Glomerular visceral epithelial cell (primary cell): ENCODE results near the gene HOXD1.

ENCODE experiments used
- DNase-seq: peaks from one replicate; pipeline ENCODE4 v3.0.0-alpha.2; 2016; ENCODE audit errors: extremely low spot score

HOXD1 gene

DNA sequence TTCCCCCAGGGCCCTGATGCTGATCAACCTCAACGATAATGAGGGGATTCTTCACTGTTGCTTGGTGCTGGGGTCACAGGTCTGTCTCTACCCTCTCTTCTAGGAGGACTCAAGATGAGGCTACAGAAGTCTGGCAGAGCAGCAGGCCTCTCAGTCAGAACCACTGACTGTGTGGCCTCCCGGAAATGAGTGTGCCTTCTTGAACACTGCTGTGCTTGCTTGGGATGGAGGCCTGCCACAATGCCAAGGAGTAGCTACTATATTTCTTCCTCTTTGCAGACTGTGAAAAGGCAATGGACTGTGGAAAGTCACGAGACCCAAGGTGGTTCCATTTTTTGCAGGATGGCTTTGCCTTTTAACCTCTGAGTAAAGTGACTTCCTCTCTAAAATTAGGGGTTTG lies 5.8 kb upstream of the HOXD1 start:
- DNase-seq: no peak

DNA sequence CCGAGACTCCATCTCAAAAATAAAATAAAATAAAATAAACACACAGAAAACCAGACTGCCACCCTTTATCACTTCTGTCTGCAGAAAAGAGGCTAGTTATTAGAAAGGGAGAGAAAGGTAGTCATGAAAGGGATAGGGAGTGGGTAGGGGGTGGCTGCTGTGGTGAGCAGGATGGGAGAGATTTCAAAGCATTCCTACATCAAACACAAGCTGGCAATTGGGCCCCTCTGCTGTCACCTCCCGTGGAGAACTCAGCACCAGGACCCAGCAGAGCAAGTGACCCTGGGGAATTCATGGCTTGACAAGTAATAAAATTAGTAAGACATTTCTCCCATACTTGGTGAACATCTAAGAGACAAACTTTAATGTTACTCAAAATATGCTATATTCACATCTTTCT lies 3.7 kb upstream of the HOXD1 start:
- DNase-seq: no peak

DNA sequence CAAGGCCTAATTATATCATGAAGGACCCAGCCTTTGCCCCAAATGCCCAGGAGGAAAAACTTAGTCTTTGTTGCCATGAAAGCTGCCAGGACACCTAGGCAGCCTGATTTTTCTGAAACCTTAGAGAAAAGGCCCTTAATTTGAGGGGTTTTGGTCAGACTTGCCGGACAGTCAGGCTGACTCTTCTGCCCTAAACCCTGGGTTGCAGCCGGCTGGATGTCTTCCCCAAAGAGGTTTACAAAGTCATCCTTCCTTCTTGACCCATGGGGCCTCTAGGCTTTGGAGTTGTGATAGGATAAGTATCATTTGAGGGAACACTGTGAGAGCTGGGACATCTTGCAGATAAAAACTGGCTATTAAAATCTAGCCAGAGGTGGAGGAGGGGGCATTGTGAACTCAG lies 2.4 kb upstream of the HOXD1 start:
- DNase-seq: no peak

DNA sequence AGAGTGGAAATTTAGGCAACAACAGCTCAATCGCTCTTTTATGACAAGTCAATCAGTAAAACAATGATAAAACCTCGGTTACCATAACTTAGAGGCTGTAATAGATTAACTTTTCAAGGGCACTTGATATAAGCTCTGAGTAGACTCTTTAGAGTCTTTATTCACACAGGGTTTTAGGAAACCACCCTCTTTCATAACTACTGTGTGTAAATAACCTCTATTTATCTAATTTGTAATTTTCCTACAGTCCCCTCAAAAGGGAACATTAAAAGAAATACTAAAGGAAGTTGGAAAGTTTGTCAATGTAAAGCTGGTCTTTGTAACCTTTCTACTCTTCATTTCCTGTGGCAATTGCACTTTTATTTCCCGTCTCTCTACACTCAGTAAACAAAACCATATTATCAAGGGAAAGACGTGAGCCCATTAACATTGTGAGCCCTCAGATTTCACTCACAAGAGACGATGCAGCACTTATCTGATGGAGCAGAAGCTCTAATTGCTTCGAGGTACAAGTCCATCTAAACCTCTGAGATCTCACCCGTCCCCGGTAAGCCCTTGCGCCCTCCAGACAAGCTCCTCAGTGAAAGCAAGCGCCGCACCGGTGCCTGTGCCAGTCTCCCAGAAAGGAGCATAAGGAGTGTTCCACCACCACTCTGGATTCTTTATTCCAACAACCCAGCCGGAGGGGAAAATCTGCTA lies 1.1 kb upstream of the HOXD1 start:
- DNase-seq: peak; percentile 38

DNA sequence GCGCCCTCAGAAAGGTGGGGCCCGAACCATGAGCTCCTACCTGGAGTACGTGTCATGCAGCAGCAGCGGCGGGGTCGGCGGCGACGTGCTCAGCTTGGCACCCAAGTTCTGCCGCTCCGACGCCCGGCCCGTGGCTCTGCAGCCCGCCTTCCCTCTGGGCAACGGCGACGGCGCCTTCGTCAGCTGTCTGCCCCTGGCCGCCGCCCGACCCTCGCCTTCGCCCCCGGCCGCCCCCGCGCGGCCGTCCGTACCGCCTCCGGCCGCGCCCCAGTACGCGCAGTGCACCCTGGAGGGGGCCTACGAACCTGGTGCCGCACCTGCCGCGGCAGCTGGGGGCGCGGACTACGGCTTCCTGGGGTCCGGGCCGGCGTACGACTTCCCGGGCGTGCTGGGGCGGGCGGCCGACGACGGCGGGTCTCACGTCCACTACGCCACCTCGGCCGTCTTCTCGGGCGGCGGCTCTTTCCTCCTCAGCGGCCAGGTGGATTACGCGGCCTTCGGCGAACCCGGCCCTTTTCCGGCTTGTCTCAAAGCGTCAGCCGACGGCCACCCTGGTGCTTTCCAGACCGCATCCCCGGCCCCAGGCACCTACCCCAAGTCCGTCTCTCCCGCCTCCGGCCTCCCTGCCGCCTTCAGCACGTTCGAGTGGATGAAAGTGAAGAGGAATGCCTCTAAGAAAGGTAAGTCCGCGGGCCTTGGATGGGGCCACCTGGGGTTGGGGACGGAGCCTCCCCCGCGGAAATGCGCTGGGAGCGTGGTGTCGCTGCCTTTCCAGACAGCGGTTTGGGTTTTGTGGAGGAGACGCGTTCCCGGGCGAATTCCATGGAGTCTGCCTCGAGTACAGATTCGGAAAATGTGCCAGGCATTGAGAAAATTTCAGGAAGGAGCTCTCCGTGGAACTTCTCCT lies 559 bp downstream of the HOXD1 start:
- peak; percentile 33 for DNase-seq

DNA sequence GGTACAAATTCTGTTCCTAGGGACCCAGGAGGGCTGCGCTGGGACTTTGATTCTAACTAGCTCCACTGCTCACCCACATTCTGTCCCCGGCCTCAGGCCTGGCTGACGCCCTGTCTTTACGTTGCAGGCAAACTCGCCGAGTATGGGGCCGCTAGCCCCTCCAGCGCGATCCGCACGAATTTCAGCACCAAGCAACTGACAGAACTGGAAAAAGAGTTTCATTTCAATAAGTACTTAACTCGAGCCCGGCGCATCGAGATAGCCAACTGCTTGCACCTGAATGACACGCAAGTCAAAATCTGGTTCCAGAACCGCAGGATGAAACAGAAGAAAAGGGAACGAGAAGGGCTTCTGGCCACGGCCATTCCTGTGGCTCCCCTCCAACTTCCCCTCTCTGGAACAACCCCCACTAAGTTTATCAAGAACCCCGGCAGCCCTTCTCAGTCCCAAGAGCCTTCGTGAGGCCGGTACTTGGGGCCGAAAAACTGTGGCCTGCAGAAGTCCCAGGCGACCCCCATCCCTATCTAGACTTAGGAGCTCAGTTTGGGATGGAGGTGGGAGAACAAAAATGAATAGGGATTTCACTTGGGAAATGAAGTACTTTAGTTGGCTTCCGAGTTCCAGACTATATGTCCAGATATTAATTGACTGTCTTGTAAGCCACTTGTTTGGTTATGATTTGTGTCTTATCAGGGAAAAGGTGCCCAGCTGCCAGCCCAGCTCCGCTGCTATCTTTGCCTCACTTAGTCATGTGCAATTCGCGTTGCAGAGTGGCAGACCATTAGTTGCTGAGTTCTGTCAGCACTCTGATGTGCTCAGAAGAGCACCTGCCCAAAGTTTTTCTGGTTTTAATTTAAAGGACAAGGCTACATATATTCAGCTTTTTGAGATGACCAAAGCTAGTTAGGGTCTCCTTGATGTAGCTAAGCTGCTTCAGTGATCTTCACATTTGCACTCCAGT lies 1.5 kb downstream of the HOXD1 start:
- no peak for DNase-seq

DNA sequence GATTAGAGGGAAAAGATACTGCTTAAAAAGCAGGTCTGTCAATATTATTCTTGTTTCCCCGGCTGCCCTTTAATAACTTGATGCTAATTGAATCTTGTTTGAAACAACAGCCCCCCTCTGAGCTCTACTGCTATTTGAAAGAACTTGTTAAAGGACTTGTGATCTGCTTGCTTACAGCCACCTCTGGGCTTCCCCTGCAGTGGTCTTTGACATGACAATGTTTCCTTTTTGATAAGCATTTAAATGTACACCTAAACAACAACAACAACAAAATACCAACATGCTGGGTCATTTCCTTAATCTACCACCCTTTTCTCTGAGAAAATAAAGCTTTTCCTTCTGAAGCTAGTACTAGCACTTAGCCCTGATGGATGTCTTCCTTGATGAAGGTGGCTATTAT lies 3.9 kb downstream of the HOXD1 start:
- DNase-seq: no peak

DNA sequence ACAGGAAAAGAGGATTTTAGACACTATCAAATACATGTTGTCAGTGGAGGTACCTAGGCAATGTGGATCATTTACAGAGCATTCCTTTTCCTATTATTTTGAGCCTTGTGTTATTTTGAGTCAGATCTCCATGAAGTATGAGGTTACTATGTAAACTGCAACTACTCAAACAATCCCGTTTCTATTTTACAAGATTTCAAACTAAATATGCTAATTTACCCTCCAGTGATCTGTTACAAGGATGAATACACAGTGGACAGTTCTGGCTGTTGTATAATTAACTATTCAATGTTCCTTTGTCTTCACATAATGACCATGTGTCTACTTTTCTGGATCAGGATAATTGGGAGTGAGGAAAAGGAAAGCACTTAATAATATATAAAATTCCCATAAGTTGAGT lies 4.6 kb downstream of the HOXD1 start:
- DNase-seq: no peak

DNA sequence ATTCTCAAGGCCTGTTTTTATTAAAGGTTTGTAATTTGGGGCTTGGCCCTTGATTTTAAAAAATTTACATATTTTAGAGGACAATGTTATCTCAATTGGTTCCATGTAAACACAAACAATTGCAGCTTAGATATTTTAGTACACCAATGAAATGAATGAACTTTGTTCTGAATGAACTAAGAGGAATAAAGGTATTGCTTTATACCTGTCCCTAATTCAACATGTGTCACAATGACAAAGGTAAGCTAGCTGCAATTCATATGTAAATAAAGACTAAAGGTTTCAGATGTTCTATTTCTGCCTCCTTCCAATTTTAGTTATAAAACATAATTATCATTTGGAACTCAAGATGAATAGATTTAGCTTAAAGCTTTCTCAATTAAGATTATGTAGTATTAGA lies 11.4 kb downstream of the HOXD1 start:
- DNase-seq: no peak

DNA sequence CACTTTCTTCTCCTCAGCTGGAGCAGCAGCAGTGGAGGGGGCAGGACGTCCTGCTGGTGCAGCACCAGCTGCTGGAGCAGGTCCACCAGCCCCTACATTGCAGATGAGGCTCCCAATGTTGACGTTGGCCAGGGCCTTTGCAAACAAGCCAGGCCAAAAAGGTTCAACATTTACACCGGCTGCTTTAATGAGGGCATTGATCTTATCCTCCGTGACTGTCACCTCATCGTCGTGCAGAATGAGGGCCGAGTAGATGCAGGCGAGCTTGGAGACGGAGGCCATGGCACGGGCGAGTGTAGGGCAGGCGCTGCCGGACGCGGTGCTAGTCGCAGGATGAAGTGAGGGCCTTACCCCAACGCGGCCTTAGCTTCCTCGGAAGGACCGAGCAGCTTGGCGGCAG lies 12.5 kb downstream of the HOXD1 start:
- no peak for DNase-seq

DNA sequence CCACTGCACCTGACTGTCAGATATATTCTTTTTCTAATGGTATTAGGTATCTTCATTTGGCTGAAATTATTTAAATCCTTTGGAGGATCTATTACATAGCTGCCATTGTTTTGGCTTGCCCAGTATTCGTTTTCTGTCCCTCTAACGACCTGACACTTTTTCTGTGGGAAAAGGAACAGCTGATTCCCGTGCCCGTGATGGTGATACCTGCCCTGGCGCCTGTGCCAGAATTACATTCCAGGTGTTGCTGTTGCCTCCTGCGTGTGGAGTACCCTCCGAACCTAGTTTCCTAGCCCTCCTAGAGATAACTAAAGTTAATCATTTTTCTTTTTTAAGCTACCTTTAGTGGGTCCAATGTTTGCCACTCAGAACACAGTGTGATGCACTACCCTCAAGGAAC lies 14.0 kb downstream of the HOXD1 start:
- no peak for DNase-seq

DNA sequence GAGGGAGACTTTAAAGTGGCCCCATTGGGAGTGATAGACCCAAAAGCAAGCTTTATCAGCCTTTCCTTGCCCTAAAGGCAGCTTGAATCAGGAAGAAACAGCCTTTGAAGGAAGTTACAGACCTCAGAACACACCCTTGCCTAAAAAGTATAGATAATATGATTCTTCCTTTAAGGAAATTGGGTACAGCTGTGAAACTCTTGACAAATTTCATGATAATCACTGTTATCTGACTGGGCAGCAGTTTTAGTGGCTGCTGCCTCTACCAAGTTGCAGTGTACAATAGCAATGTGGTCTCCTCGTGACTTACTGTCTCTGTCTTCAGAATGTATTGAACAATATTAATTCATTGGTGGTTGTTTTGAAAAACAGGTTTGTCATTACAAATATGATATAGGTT lies 16.7 kb downstream of the HOXD1 start:
- DNase-seq: no peak

DNA sequence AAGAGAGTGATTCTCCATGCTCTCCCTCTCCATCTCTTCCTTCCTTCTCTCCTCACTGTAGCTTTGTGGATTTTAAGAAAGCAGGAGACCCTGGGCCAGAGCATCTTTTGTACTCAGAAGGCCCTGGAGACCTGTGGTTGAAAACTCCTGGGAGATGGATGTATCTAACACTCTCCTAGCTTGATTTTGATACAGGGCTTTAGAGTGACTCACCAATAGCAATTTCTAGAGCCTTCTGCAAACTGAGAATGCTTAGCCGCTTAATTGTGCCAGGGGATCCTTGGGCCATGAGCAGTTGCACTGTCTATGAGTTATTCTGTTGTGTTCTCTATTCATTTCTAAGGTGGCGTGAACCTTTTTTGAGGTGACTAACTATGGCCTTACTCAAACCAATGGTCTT lies 17.7 kb downstream of the HOXD1 start:
- DNase-seq: no peak

DNA sequence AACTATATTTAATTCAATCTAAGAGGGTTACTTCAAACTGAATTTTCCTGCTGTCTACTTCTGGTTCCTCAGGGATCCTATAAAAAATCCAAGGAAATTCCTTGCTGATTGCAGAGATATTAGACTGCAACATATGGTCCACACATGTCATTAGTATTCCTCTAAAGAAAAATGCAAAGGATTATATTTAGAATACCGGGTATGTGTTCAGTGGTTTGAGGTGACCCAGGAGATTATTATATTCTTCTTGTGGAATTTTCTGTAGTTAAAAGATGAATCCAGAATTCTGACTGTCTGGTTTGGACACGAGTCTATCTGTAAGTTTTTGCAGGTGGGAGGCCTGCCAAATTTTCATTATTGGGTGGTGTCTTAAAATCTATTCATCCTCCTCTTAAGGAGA lies 18.2 kb downstream of the HOXD1 start:
- DNase-seq: no peak

DNA sequence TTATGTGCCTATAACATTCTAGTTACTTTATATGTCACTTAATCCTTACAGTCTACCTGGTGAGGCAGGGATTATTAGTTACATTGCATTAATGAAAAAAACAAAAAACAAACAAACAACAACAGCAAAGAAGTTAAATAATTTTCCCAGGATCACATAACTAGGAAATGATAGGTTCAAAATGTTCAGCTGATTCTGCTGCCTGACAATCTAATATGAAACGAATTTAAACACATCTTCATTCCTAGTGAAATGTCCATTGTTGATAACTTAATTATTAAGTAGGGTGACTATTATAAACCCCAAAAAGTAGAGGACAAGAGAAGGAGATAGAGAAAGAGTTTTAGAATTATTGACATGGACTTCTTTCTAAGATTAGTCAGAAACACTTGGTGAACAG lies 22.6 kb downstream of the HOXD1 start:
- no peak for DNase-seq

DNA sequence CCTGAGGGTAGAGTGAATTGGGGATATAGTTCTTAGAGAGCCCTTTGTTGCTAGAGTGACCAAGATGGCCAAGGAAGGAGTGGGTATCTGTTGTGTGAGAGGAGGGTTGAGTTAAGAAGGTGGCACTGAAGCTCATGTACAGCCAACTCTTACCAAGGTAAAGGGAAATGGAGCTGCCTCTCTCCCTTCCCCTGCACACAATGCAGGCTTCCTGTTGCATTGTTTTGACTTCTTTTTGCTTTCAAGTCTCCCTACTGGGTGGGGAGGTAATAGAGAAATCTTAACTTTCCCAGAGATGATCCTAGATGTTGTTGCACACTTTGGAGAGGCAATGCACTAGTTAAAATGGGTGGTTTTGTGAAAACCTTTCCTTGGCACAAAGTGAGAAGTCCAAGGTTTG lies 23.8 kb downstream of the HOXD1 start:
- DNase-seq: no peak

DNA sequence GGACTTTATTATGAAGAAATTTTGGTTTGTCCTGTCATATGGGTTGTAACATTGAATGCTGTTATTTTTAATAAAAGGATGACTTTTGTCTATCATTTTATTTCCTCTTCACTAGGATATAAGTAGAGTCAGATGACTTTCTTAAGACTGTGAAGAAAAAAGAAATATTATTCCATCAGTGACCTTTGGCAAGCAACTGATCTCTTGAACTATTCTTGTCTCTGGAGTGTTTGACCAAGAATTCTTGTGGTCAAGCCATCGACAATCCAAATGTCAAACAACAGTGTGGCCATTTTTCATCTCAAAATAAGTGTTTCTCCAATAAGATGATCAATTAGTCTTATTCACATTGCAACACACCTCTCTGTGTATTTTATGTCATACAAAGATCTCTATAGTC lies 24.9 kb downstream of the HOXD1 start:
- no peak for DNase-seq

DNA sequence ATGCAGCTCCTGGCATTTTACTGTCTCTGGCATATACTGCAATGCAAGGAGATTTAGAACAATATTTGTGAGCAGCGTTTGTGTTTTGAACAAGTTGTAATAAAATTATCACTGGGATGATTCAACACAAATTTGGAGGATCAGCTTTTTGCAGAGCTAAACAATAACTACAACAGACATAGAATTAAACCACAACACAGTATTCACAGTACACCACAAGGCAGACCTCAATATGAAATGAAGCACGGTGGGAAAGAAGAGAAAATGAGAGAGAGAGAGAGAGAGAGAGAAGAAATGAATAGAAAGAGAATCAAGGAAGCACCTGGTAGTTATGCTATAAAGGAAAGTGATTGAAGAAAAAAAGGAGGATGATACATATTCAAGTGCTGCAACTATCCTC lies 39.4 kb downstream of the HOXD1 start:
- DNase-seq: no peak

DNA sequence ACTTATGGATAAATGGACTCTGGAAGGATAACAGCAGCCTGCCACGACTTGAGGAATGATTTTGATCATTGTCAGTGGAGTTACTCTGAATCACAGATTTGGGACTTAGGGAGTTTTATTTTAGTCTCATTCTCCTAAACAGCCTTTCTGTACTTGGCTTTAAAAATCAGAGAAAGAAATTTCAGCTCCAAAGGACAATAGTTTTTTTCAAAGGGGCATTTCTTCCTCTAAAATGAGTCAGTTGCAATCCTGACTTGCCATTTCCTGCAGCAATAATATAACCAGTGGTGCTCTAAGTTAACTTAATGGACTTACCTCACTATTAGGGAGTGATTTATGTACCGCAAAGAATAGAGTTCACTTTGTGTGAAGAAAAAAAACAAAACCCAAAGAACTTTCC lies 45.7 kb downstream of the HOXD1 start:
- no peak for DNase-seq

DNA sequence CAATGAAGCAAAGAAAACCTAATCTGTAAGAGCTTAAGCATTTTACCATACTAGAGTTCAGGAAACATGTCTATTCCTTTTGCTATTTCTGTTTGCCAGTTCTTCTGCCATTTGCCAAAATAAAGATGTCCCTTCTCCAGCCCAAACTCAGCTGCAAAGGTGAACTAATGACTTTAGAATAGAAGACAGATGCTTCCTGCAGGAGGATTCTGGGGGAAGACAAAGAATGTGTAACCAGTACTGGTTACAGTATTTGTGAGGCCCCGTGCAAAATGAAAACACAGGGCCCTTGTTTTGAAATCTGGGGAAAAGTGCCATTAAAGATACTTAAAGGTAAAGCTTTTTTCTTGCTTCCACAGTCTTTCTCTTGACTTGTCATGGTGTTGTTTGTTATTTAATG lies 46.5 kb downstream of the HOXD1 start:
- DNase-seq: no peak

DNA sequence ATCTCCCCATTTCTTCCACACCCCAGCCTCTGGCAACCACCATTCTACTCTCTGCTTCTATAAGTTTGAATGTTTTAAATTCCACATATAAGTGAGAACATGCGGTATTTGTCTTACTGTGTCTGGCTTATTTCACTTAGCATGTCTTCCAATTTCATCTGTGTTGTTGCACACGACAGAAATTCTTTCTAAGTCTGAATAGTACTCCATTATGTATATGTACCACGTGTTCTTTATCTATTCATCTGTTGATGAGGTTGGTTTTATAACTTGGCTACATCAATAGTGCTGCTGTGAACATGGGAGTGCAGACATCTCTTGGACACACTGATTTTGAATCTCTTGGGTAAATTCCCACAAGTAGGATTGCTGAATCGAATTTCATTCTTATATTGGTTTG lies 49.0 kb downstream of the HOXD1 start:
- DNase-seq: no peak

DNA sequence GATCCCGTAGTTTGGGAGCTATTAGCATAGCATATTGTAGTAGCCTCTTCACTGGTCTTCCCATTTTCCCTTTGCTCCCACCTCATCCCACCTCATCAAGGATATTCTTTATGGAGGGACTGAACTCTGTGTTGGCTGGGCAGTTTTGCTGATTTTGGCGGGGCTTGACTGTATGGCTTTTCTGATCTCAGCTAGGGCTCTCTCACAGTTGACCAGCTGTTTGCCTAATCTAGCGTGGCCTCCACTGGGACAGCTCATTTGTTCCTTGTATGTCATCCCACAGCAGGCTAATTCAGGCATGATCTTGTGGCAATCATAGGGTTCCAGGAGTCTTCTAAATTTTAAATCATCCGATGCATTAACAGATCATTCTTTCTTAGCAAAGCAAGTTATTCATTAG lies 50.6 kb downstream of the HOXD1 start:
- DNase-seq: no peak
